Lower leg skin (tissue), 3 donors: ENCODE data around the gene PEG3.

Source experiments
- CTCF ChIP-seq, 3 donors: fragments of 450-650 bp; IDR thresholded peaks; one replicate each; pipeline ENCODE4 v1.5.1; 2016; ENCODE audit warnings: antibody characterized with exemption in 3 of 3, mild to moderate bottlenecking in 3 of 3, moderate library complexity in 2 of 3
- POLR2A ChIP-seq, 2 donors: fragments of 450-650 bp; IDR thresholded peaks; one replicate each; pipeline ENCODE4 v1.6.1; 2016 to 2017; ENCODE audit warnings: antibody characterized with exemption in 2 of 2, mild to moderate bottlenecking in 1 of 2, moderate library complexity in 1 of 2

GRCh38 chr19:56842412-56842811 is 1.9 kb upstream of the PEG3 start:
- TF ChIP-seq CTCF (IDR thresholded peaks at IDR 0.05) (no peak), POLR2A (IDR thresholded peaks at IDR 0.05) (no peak)
